ENCODE measurements around the gene TMEM201.

TMEM201 gene

GRCh38 chr1:9594471-9595155 is 5.9 kb downstream of the TMEM201 start:
- Histone ChIP-seq H3K79me2 (ENCODE audit: insufficient read depth, low read length) (peaks cover 80% of the 10 kb centered on the region), H3K36me3 (ENCODE audit: insufficient read depth, low read length) (peaks cover 60% of the 10 kb centered on the region), H3K27ac (ENCODE audit: low read length) (no peak overlapping the region), H3K4me1 (ENCODE audit: insufficient read depth, low read length) (peaks cover 48% of the 10 kb centered on the region), H2AFZ (ENCODE audit: low read depth, low read length) (no peak overlapping the region), H3K4me3 (ENCODE audit: low read depth in 1 of 2, low read length in 2 of 2) (no peak overlapping the region), H3K4me2 (ENCODE audit: insufficient read depth, low read length) (no peak overlapping the region), H3K27me3 (ENCODE audit: insufficient read depth, low read length, poor library complexity) (no peaks in the 10 kb centered on the region), H4K20me1 (ENCODE audit: insufficient read depth, low read length) (peaks cover 86% of the 10 kb centered on the region), H3K9ac (ENCODE audit: low read depth, low read length) (no peak overlapping the region), H3K9me3 (ENCODE audit: insufficient read depth, low read length, severe bottlenecking) (no peaks in the 10 kb centered on the region)
- ATAC-seq (ENCODE audit: insufficient read depth, low read depth): no peak
- no peak for DNase-seq
- TF ChIP-seq CTCF (IDR thresholded peaks at IDR 0.05; ENCODE audit: borderline replicate concordance, extremely low read depth, low read length, poor library complexity, severe bottlenecking): no peak
- no peak for TF ChIP-seq EZH2 (IDR thresholded peaks at IDR 0.05; ENCODE audit: borderline replicate concordance, low read depth, low read length, severe bottlenecking)

- Histone ChIP-seq H2AFZ (ENCODE audit: low read depth, low read length) (no peak overlapping the region), H3K27me3 (ENCODE audit: insufficient read depth, low read length, poor library complexity) (no peaks in the 10 kb centered on the region), H3K4me3 (ENCODE audit: low read depth in 1 of 2, low read length in 2 of 2) (no peak overlapping the region), H3K9me3 (ENCODE audit: insufficient read depth, low read length, severe bottlenecking) (no peaks in the 10 kb centered on the region), H3K9ac (ENCODE audit: low read depth, low read length) (no peak overlapping the region), H3K27ac (ENCODE audit: low read length) (no peak overlapping the region), H3K4me1 (ENCODE audit: insufficient read depth, low read length) (peaks cover 41% of the 10 kb centered on the region), H3K4me2 (ENCODE audit: insufficient read depth, low read length) (no peak overlapping the region), H3K79me2 (ENCODE audit: insufficient read depth, low read length) (peaks cover 73% of the 10 kb centered on the region), H4K20me1 (ENCODE audit: insufficient read depth, low read length) (peaks cover 81% of the 10 kb centered on the region), H3K36me3 (ENCODE audit: insufficient read depth, low read length) (peaks cover 64% of the 10 kb centered on the region)
- TF ChIP-seq EZH2 (IDR thresholded peaks at IDR 0.05; ENCODE audit: borderline replicate concordance, low read depth, low read length, severe bottlenecking) (no peak), CTCF (IDR thresholded peaks at IDR 0.05; ENCODE audit: borderline replicate concordance, extremely low read depth, low read length, poor library complexity, severe bottlenecking) (no peak)
- DNase-seq: no peak
- ATAC-seq (ENCODE audit: insufficient read depth, low read depth): no peak
These were observed 6.7 kb downstream of the TMEM201 start for GRCh38 chr1:9595156-9595967.

GRCh38 chr1:9595968-9596340 is 7.2 kb downstream of the TMEM201 start:
- H2AFZ ChIP-seq (ENCODE audit: low read depth, low read length): no peak overlapping the region
- H3K4me2 ChIP-seq (ENCODE audit: insufficient read depth, low read length): no peak overlapping the region
- H3K27ac ChIP-seq (ENCODE audit: low read length): no peak overlapping the region
- H3K4me1 ChIP-seq (ENCODE audit: insufficient read depth, low read length): peaks cover 35% of the 10 kb centered on the region
- peaks cover 67% of the 10 kb centered on the region for H3K79me2 ChIP-seq (ENCODE audit: insufficient read depth, low read length)
- H3K27me3 ChIP-seq (ENCODE audit: insufficient read depth, low read length, poor library complexity): no peaks in the 10 kb centered on the region
- peaks cover 64% of the 10 kb centered on the region for H3K36me3 ChIP-seq (ENCODE audit: insufficient read depth, low read length)
- no peak for ATAC-seq (ENCODE audit: insufficient read depth, low read depth)
- H3K9ac ChIP-seq (ENCODE audit: low read depth, low read length): no peak overlapping the region
- H3K4me3 ChIP-seq (ENCODE audit: low read depth in 1 of 2, low read length in 2 of 2): no peak overlapping the region
- H3K9me3 ChIP-seq (ENCODE audit: insufficient read depth, low read length, severe bottlenecking): no peaks in the 10 kb centered on the region
- TF ChIP-seq CTCF (IDR thresholded peaks at IDR 0.05; ENCODE audit: borderline replicate concordance, extremely low read depth, low read length, poor library complexity, severe bottlenecking): no peak
- no peak for TF ChIP-seq EZH2 (IDR thresholded peaks at IDR 0.05; ENCODE audit: borderline replicate concordance, low read depth, low read length, severe bottlenecking)
- peaks cover 79% of the 10 kb centered on the region for H4K20me1 ChIP-seq (ENCODE audit: insufficient read depth, low read length)
- DNase-seq: no peak

Data from DND-41 (cell line).